PC-9 (cell line): ENCODE measurements around the gene PTPRM. TPM values are rescaled to one million over a fixed set of nuclear protein-coding genes. Genes with fewer than 3 reads are reported as not detected.

Experiments
- BruUV-seq: library from RNA; stranded (reverse); fragments of 400-500 nt; replicated peaks from 2 replicates; lab custom pipeline; 2021; lab: Mats Ljungman, UMichigan
- CTCF ChIA-PET: fragments of 300-600 bp; sonication (Branson Sonifier 250); formaldehyde crosslinking; loops from one replicate; lab custom pipeline; 2022; ENCODE audit warnings: antibody characterized with exemption; lab: Charles Lee
- POLR2A ChIA-PET: fragments of 300-600 bp; sonication (Branson Sonifier 250); formaldehyde crosslinking; loops from one replicate; lab custom pipeline; 2022; ENCODE audit warnings: antibody characterized with exemption; ENCODE audit not compliant: unreplicated experiment; lab: Charles Lee
- DNase-seq, 2 experiments: peaks; one replicate each; pipeline versions ENCODE4 v3.0.0 to v3.0.0-alpha.2; 2015 to 2022; ENCODE audit warnings: mixed read lengths in 1 of 2
- H2AFZ ChIP-seq: fragments of 200-600 bp; sonication (generic); 2 replicates; pipeline ENCODE4 v1.8.1; 2017; ENCODE audit warnings: antibody characterized with exemption
- H3F3A ChIP-seq: fragments of 200-600 bp; sonication (generic); 2 replicates; pipeline ENCODE4 v1.8.1; 2017; ENCODE audit warnings: antibody characterized with exemption, mild to moderate bottlenecking, low read depth; ENCODE audit not compliant: insufficient read depth
- H3K27ac ChIP-seq: fragments of 200-600 bp; sonication (generic); 2 replicates; pipeline ENCODE4 v1.6.1; 2016; ENCODE audit warnings: mixed run types
- H3K27me3 ChIP-seq: fragments of 200-600 bp; sonication (generic); 2 replicates; pipeline ENCODE4 v1.6.1; 2016; ENCODE audit warnings: low read depth, mixed run types; ENCODE audit not compliant: insufficient read depth
- H3K36me3 ChIP-seq: fragments of 200-600 bp; sonication (generic); 2 replicates; pipeline ENCODE4 v1.6.1; 2016; ENCODE audit warnings: low read depth, mixed run types
- H3K4me1 ChIP-seq: fragments of 200-600 bp; sonication (generic); replicated peaks from 2 replicates; pipeline ENCODE4 v1.6.1; 2016; ENCODE audit warnings: mixed run types; ENCODE audit not compliant: insufficient read depth
- H3K4me2 ChIP-seq: fragments of 200-600 bp; sonication (generic); 2 replicates; pipeline ENCODE4 v1.6.1; 2017; ENCODE audit warnings: mixed run types
- H3K4me3 ChIP-seq: fragments of 200-600 bp; sonication (generic); 2 replicates; pipeline ENCODE4 v1.6.1; 2016; ENCODE audit warnings: mixed run types
- H3K79me2 ChIP-seq: fragments of 200-600 bp; sonication (generic); 2 replicates; pipeline ENCODE4 v1.6.1; 2017; ENCODE audit warnings: low read depth, mixed run types
- H3K9me2 ChIP-seq: fragments of 200-600 bp; sonication (generic); 2 replicates; pipeline ENCODE4 v1.8.1; 2017; ENCODE audit warnings: mild to moderate bottlenecking; ENCODE audit not compliant: insufficient read depth
- H3K9me3 ChIP-seq: fragments of 200-600 bp; sonication (generic); 2 replicates; pipeline ENCODE4 v1.8.1; 2016; ENCODE audit warnings: low read depth; ENCODE audit not compliant: insufficient read depth
- H4K20me1 ChIP-seq: fragments of 200-600 bp; sonication (generic); 2 replicates; pipeline ENCODE4 v1.8.1; 2017; ENCODE audit not compliant: insufficient read depth
- CTCF ChIP-seq: fragments of 200-600 bp; sonication (generic); conservative IDR thresholded peaks from 2 replicates; pipeline ENCODE4 v1.6.1; 2017; ENCODE audit warnings: mixed run types, antibody characterized with exemption, mild to moderate bottlenecking, moderate library complexity
- EZH2 ChIP-seq: fragments of 200-600 bp; sonication (generic); IDR thresholded peaks from 2 replicates; pipeline ENCODE4 v1.8.0; 2017; ENCODE audit warnings: antibody characterized with exemption, low read depth
- intact Hi-C: fragments of 100-400 bp; cut with micrococcal nuclease; formaldehyde crosslinking; loops from one replicate; pipeline ENCODE4 v1.10.0; 2022; ENCODE audit not compliant: unreplicated experiment
- total RNA-seq: library from RNA; stranded (reverse); gene quantifications from 2 replicates; pipeline ENCODE4 v1.2.3, GENCODE V29; 2021

PTPRM gene
- total RNA-seq, 1 experiment from 2014 or later: 32.5 TPM

GRCh38 chr18:7711495-7711894 is 144.4 kb downstream of the PTPRM start:
- ChIA-PET CTCF (no interaction called here), POLR2A (no interaction called here)
- no TSS peak for BruUV-seq
- TF ChIP-seq EZH2 (no peak), CTCF (no peak)
- H4K20me1 ChIP-seq: no peaks in the 10 kb centered on the region
- no peak overlapping the region for H2AFZ ChIP-seq
- no peaks in the 10 kb centered on the region; the same call in 1 of the 2 replicates for H3K79me2 ChIP-seq
- no peak overlapping the region for H3K27ac ChIP-seq
- H3K27me3 ChIP-seq: no peaks in the 10 kb centered on the region
- no peak overlapping the region for H3K4me3 ChIP-seq
- H3K9me3 ChIP-seq: no peaks in the 10 kb centered on the region
- no peaks in the 10 kb centered on the region for H3K36me3 ChIP-seq
- no peak for DNase-seq
- no peaks in the 10 kb centered on the region for H3F3A ChIP-seq
- no peaks in the 10 kb centered on the region for H3K4me1 ChIP-seq
- intact Hi-C loops: no loop called here
- no peaks in the 10 kb centered on the region; the same call in 1 of the 2 replicates for H3K9me2 ChIP-seq
- no peak overlapping the region for H3K4me2 ChIP-seq

- Histone ChIP-seq H2AFZ (no peak overlapping the region), H3K9me2 (peaks cover 4% of the 10 kb centered on the region; the same call in 1 of the 2 replicates), H3K9me3 (no peaks in the 10 kb centered on the region), H3K4me1 (no peaks in the 10 kb centered on the region), H3F3A (no peaks in the 10 kb centered on the region), H3K27me3 (no peaks in the 10 kb centered on the region), H3K79me2 (no peaks in the 10 kb centered on the region), H3K4me2 (no peak overlapping the region), H3K36me3 (no peaks in the 10 kb centered on the region), H4K20me1 (no peaks in the 10 kb centered on the region), H3K27ac (no peak overlapping the region), H3K4me3 (no peak overlapping the region)
- TF ChIP-seq EZH2 (no peak), CTCF (no peak)
- ChIA-PET CTCF (no interaction called here), POLR2A (no interaction called here)
- intact Hi-C loops: no loop called here
- no TSS peak for BruUV-seq
- no peak for DNase-seq
Observed at GRCh38 chr18:7720395-7720794, 153.3 kb downstream of the PTPRM start.

- Histone ChIP-seq H4K20me1 (no peaks in the 10 kb centered on the region), H2AFZ (no peak overlapping the region), H3K27ac (no peak overlapping the region), H3K9me2 (0 out of 2 replicates have a peak, but pooled peaks cover 4% of the 10 kb centered on the region), H3K79me2 (no peaks in the 10 kb centered on the region), H3K4me1 (no peaks in the 10 kb centered on the region), H3K36me3 (no peaks in the 10 kb centered on the region), H3K9me3 (no peaks in the 10 kb centered on the region), H3K27me3 (no peaks in the 10 kb centered on the region), H3F3A (no peaks in the 10 kb centered on the region), H3K4me2 (no peak overlapping the region), H3K4me3 (no peak overlapping the region)
- ChIA-PET POLR2A (no interaction called here), CTCF (no interaction called here)
- DNase-seq: no peak
- intact Hi-C loops: no loop called here
- TF ChIP-seq EZH2: no peak
- no peak for TF ChIP-seq CTCF
- BruUV-seq: no TSS peak
Observed at GRCh38 chr18:7721532-7721931, 154.4 kb downstream of the PTPRM start.
